GM19467 (cell line): ENCODE results near the gene APOBR.
"Not testable (repeated sequence)": the region's sequence is repeated elsewhere in the genome, so short reads cannot be mapped to it uniquely, and the experiment has no call there.

Experiments
- ATAC-seq: cut with Tn5 transposase; IDR thresholded peaks from one replicate; pipeline ENCODE4 v1.9.1; 2021; ENCODE audit warnings: mild to moderate bottlenecking, moderate library complexity; ENCODE audit not compliant: unreplicated experiment

APOBR gene

GRCh38 chr16:28497861-28498599 lies 3.6 kb downstream of the APOBR start:
- no peak for ATAC-seq

GRCh38 chr16:28498666-28499381 lies 4.4 kb downstream of the APOBR start:
- no peak for ATAC-seq

- ATAC-seq, result no peak
These were observed 5.4 kb downstream of the APOBR start for GRCh38 chr16:28499854-28500253.

- not testable (repeated sequence) for ATAC-seq
These were observed 6.2 kb downstream of the APOBR start for GRCh38 chr16:28500476-28501180.

- ATAC-seq, result no peak
These were observed 7.1 kb downstream of the APOBR start for GRCh38 chr16:28501258-28502232.

GRCh38 chr16:28502290-28502689 lies 7.8 kb downstream of the APOBR start:
- no peak for ATAC-seq

GRCh38 chr16:28503470-28504259 lies 9.2 kb downstream of the APOBR start:
- no peak for ATAC-seq

GRCh38 chr16:28504707-28505404 lies 10.4 kb downstream of the APOBR start:
- no peak for ATAC-seq

GRCh38 chr16:28505489-28506137 lies 11.2 kb downstream of the APOBR start:
- no peak for ATAC-seq

GRCh38 chr16:28511031-28511430 lies 16.6 kb downstream of the APOBR start:
- ATAC-seq, result no peak

GRCh38 chr16:28511801-28512789 lies 17.7 kb downstream of the APOBR start:
- no peak for ATAC-seq

- ATAC-seq, result no peak
These were observed 19.2 kb downstream of the APOBR start for GRCh38 chr16:28513484-28514181.

- ATAC-seq, result no peak
These were observed 19.8 kb downstream of the APOBR start for GRCh38 chr16:28514246-28514645.

GRCh38 chr16:28520672-28521071 lies 26.2 kb downstream of the APOBR start:
- ATAC-seq, result no peak

GRCh38 chr16:28521436-28521835 lies 27.0 kb downstream of the APOBR start:
- ATAC-seq, result no peak

- ATAC-seq, result no peak
These were observed 28.3 kb downstream of the APOBR start for GRCh38 chr16:28522792-28523191.

- no peak for ATAC-seq
These were observed 30.3 kb downstream of the APOBR start for GRCh38 chr16:28524681-28525171.
